ENCODE measurements around the gene NFIA. TPM values are rescaled to one million over a fixed set of nuclear protein-coding genes. Genes with fewer than 3 reads are reported as not detected.

NFIA gene
- total RNA-seq, 1 experiment from 2014 or later: 65.4 TPM

DNA sequence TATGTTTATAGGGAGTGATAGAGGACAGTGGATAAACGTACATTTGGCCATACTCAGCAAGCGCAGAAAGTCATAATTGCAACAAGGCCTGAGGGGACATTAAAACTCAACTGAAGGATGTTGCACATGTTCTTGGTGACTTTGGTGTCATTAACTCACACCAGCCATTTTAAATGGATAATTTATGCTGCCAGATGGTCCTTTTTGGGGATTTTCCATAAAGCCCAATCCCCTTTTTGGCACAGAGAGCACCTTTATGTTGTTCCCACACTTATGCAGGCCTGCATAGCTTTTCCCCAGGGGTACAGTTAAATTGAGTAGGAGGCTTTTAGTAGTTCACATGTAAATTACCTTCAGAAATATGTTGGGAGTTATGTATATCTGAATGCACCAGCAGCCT, 279.6 kb downstream of the NFIA start:
- POLR2A ChIA-PET (ENCODE audit: low non-redundant PET): no interaction called here
- Histone ChIP-seq H3K36me3 (ENCODE audit: insufficient read depth, low read length, poor library complexity, severe bottlenecking) (no peaks in the 10 kb centered on the region), H3K9me3 (ENCODE audit: low read depth, low read length, poor library complexity, severe bottlenecking) (no peaks in the 10 kb centered on the region), H3K4me1 (ENCODE audit: insufficient read depth, low read length, poor library complexity, severe bottlenecking) (peaks cover 20% of the 10 kb centered on the region), H3K4me3 (ENCODE audit: low read depth, low read length, poor library complexity, severe bottlenecking) (no peak overlapping the region), H3K27ac (ENCODE audit: low read depth, low read length, poor library complexity, severe bottlenecking) (peak overlapping the region; percentile 48), H3K27me3 (replicated peaks; ENCODE audit: insufficient read depth, low read depth, low read length, poor library complexity) (no peaks in the 10 kb centered on the region)
- intact Hi-C loops (cut with micrococcal nuclease; ENCODE audit: unreplicated experiment): no loop called here
- no peak for DNase-seq (ENCODE audit: low spot score)
- TF ChIP-seq EZH2 (IDR thresholded peaks at IDR 0.05; ENCODE audit: borderline replicate concordance, low read depth, low read length, poor library complexity, severe bottlenecking): no peak
- TF ChIP-seq, protein P1, sequence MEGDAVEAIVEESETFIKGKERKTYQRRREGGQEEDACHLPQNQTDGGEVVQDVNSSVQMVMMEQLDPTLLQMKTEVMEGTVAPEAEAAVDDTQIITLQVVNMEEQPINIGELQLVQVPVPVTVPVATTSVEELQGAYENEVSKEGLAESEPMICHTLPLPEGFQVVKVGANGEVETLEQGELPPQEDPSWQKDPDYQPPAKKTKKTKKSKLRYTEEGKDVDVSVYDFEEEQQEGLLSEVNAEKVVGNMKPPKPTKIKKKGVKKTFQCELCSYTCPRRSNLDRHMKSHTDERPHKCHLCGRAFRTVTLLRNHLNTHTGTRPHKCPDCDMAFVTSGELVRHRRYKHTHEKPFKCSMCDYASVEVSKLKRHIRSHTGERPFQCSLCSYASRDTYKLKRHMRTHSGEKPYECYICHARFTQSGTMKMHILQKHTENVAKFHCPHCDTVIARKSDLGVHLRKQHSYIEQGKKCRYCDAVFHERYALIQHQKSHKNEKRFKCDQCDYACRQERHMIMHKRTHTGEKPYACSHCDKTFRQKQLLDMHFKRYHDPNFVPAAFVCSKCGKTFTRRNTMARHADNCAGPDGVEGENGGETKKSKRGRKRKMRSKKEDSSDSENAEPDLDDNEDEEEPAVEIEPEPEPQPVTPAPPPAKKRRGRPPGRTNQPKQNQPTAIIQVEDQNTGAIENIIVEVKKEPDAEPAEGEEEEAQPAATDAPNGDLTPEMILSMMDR (conservative IDR thresholded peaks at IDR 0.05; ENCODE audit: low read depth, low read length): no peak
- CTCF ChIA-PET: no interaction called here
- no TSS peak for BruUV-seq (replicated peaks)

GRCh38 chr1:61362351-61362750, 280.0 kb downstream of the NFIA start:
- no TSS peak for BruUV-seq (replicated peaks)
- intact Hi-C loops (cut with micrococcal nuclease; ENCODE audit: unreplicated experiment): no loop called here
- DNase-seq (ENCODE audit: low spot score): no peak
- H3K36me3 ChIP-seq (ENCODE audit: insufficient read depth, low read length, poor library complexity, severe bottlenecking): no peaks in the 10 kb centered on the region
- H3K4me3 ChIP-seq (ENCODE audit: low read depth, low read length, poor library complexity, severe bottlenecking): no peak overlapping the region
- no peaks in the 10 kb centered on the region for H3K27me3 ChIP-seq (replicated peaks; ENCODE audit: insufficient read depth, low read depth, low read length, poor library complexity)
- H3K27ac ChIP-seq (ENCODE audit: low read depth, low read length, poor library complexity, severe bottlenecking): peak overlapping the region; percentile 48
- POLR2A ChIA-PET (ENCODE audit: low non-redundant PET): no interaction called here
- no peak for TF ChIP-seq EZH2 (IDR thresholded peaks at IDR 0.05; ENCODE audit: borderline replicate concordance, low read depth, low read length, poor library complexity, severe bottlenecking)
- TF ChIP-seq, protein P1 (conservative IDR thresholded peaks at IDR 0.05; ENCODE audit: low read depth, low read length): no peak
- no peaks in the 10 kb centered on the region for H3K9me3 ChIP-seq (ENCODE audit: low read depth, low read length, poor library complexity, severe bottlenecking)
- peaks cover 17% of the 10 kb centered on the region for H3K4me1 ChIP-seq (ENCODE audit: insufficient read depth, low read length, poor library complexity, severe bottlenecking)
- CTCF ChIA-PET: no interaction called here

DNA sequence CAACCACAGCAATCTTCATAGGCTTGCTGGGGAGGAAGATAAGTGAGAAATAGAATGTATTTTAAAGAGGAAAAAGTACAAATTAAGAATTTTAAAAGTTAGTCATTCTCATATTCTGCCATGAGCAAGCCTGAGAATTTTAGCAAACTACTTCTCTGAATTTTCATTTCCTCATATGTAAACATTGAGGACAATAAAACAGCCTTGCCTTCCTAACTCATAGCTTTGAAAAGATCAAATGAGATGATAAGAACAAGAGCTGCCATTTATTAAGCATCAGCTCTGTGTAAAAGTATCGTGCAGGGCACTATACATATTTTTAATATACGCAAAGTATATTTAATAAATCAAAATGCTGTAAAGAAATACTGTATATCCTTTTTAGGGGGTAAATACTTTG, 286.0 kb downstream of the NFIA start:
- no peaks in the 10 kb centered on the region for H3K27me3 ChIP-seq (replicated peaks; ENCODE audit: insufficient read depth, low read depth, low read length, poor library complexity)
- TF ChIP-seq EZH2 (IDR thresholded peaks at IDR 0.05; ENCODE audit: borderline replicate concordance, low read depth, low read length, poor library complexity, severe bottlenecking): no peak
- POLR2A ChIA-PET (ENCODE audit: low non-redundant PET): no interaction called here
- DNase-seq (ENCODE audit: low spot score): no peak
- no peak overlapping the region for H3K4me3 ChIP-seq (ENCODE audit: low read depth, low read length, poor library complexity, severe bottlenecking)
- no TSS peak for BruUV-seq (replicated peaks)
- no peak overlapping the region for H3K27ac ChIP-seq (ENCODE audit: low read depth, low read length, poor library complexity, severe bottlenecking)
- intact Hi-C loops (cut with micrococcal nuclease; ENCODE audit: unreplicated experiment): no loop called here
- CTCF ChIA-PET: no interaction called here
- H3K4me1 ChIP-seq (ENCODE audit: insufficient read depth, low read length, poor library complexity, severe bottlenecking): peaks cover 18% of the 10 kb centered on the region
- no peaks in the 10 kb centered on the region for H3K9me3 ChIP-seq (ENCODE audit: low read depth, low read length, poor library complexity, severe bottlenecking)
- H3K36me3 ChIP-seq (ENCODE audit: insufficient read depth, low read length, poor library complexity, severe bottlenecking): no peaks in the 10 kb centered on the region

- peaks cover 18% of the 10 kb centered on the region for H3K4me1 ChIP-seq (ENCODE audit: insufficient read depth, low read length, poor library complexity, severe bottlenecking)
- H3K27me3 ChIP-seq (replicated peaks; ENCODE audit: insufficient read depth, low read depth, low read length, poor library complexity): no peaks in the 10 kb centered on the region
- TF ChIP-seq, protein P1 (conservative IDR thresholded peaks at IDR 0.05; ENCODE audit: low read depth, low read length): no peak
- TF ChIP-seq EZH2 (IDR thresholded peaks at IDR 0.05; ENCODE audit: borderline replicate concordance, low read depth, low read length, poor library complexity, severe bottlenecking): no peak
- BruUV-seq (replicated peaks): no TSS peak
- CTCF ChIA-PET: no interaction called here
- no peaks in the 10 kb centered on the region for H3K36me3 ChIP-seq (ENCODE audit: insufficient read depth, low read length, poor library complexity, severe bottlenecking)
- intact Hi-C loops (cut with micrococcal nuclease; ENCODE audit: unreplicated experiment): no loop called here
- H3K27ac ChIP-seq (ENCODE audit: low read depth, low read length, poor library complexity, severe bottlenecking): no peak overlapping the region
- no peak overlapping the region for H3K4me3 ChIP-seq (ENCODE audit: low read depth, low read length, poor library complexity, severe bottlenecking)
- no peaks in the 10 kb centered on the region for H3K9me3 ChIP-seq (ENCODE audit: low read depth, low read length, poor library complexity, severe bottlenecking)
- DNase-seq (ENCODE audit: low spot score): no peak
- POLR2A ChIA-PET (ENCODE audit: low non-redundant PET): no interaction called here
Observed at GRCh38 chr1:61368876-61369275, 286.5 kb downstream of the NFIA start.
